GM19193 (cell line): ENCODE data around the gene CEP104.
A peak's percentile ranks its signal among the peaks of the same experiment; 100 is the strongest.

Experiments used
- POLR2A ChIP-seq: IDR thresholded peaks from 4 replicates; pipeline ENCODE4 v1.6.1; 2011; ENCODE audit not compliant: insufficient read depth, insufficient read length; ENCODE audit errors: extremely low read depth

Gene CEP104

GRCh38 chr1:3774276-3774945, 82.6 kb downstream of the CEP104 start:
- no peak for TF ChIP-seq POLR2A

- no peak for TF ChIP-seq POLR2A
Observed at GRCh38 chr1:3773572-3774275, 83.3 kb downstream of the CEP104 start.

GRCh38 chr1:3772715-3773571, 84.1 kb downstream of the CEP104 start, which contains the start of gene SMIM1:
SMIM1 (plus strand) TSS chr1:3772749; CDS start chr1:3775374, 2,625 bp downstream.
- no peak for TF ChIP-seq POLR2A

- peak; percentile 31 for TF ChIP-seq POLR2A
Observed at GRCh38 chr1:3772027-3772714, 84.8 kb downstream of the CEP104 start.

GRCh38 chr1:3771108-3772026, 85.6 kb downstream of the CEP104 start:
- no peak for TF ChIP-seq POLR2A

- TF ChIP-seq POLR2A: no peak
Observed at GRCh38 chr1:3770047-3770765, 86.8 kb downstream of the CEP104 start.

GRCh38 chr1:3768811-3769390, 88.1 kb downstream of the CEP104 start:
- no peak for TF ChIP-seq POLR2A

- no peak for TF ChIP-seq POLR2A
Observed at GRCh38 chr1:3767328-3767925, 89.6 kb downstream of the CEP104 start.

- no peak for TF ChIP-seq POLR2A
Observed at GRCh38 chr1:3763351-3764125, 93.5 kb downstream of the CEP104 start.

GRCh38 chr1:3762873-3763228, 94.2 kb downstream of the CEP104 start:
- no peak for TF ChIP-seq POLR2A

GRCh38 chr1:3762151-3762872, 94.7 kb downstream of the CEP104 start:
- TF ChIP-seq POLR2A: no peak
